ENCODE measurements around the gene IFI6. TPM values are rescaled to one million over a fixed set of nuclear protein-coding genes. Genes with fewer than 3 reads are reported as not detected.

Gene IFI6
- total and polyA plus RNA-seq, 2 of the 4 experiments (the other 2 are of a cell fraction) = 7.3 to 16.8 TPM

- no peaks in the 10 kb centered on the region for H4K20me1 ChIP-seq (ENCODE audit: insufficient read depth, low read length)
- no peak overlapping the region for H3K14ac ChIP-seq (replicated peaks; ENCODE audit: low read depth, low read length)
- no peak overlapping the region for H2BK5ac ChIP-seq (ENCODE audit: low read depth, low read length, poor library complexity, severe bottlenecking)
- BruUV-seq (replicated peaks) = no TSS peak
- H3K56ac ChIP-seq (ENCODE audit: extremely low read depth, insufficient read depth, low read length) = no peak overlapping the region
- dilution Hi-C loops (cut with HindIII; ENCODE audit: low sequenced_read_pairs, unreplicated experiment) = no loop called here
- ChIA-PET POLR2A (ENCODE audit: unreplicated experiment) (no interaction called here), CTCF (no interaction called here)
- H3K4me1 ChIP-seq (ENCODE audit: control insufficient read depth, insufficient read depth, low read length) = peaks cover 5% of the 10 kb centered on the region
- H3K23ac ChIP-seq (ENCODE audit: low read depth, low read length) = no peak overlapping the region
- no peaks in the 10 kb centered on the region for H3K79me1 ChIP-seq (ENCODE audit: low read depth in 1 of 2, low read length in 2 of 2)
- H2AK5ac ChIP-seq (ENCODE audit: low read depth, low read length) = no peak overlapping the region
- H3K27me3 ChIP-seq (ENCODE audit: control insufficient read depth, insufficient read depth, low read length) = peaks cover 2% of the 10 kb centered on the region; the same call in 1 of the 2 replicates
- peaks cover 5% of the 10 kb centered on the region; the same call in 1 of the 2 replicates for H3K9me1 ChIP-seq (ENCODE audit: insufficient read depth, low read length)
- H2BK20ac ChIP-seq (ENCODE audit: low read depth, low read length) = no peak overlapping the region
- TF ChIP-seq NFE2L2 (IDR thresholded peaks at IDR 0.05; ENCODE audit: low read depth, low read length) (no peak), POLR2A (IDR thresholded peaks at IDR 0.05; ENCODE audit: low read depth, low read length) (no peak), MAFK (IDR thresholded peaks at IDR 0.05; ENCODE audit: low read depth, low read length) (no peak), RCOR1 (IDR thresholded peaks at IDR 0.05; ENCODE audit: insufficient replicate concordance, low read length) (no peak), MAZ (IDR thresholded peaks at IDR 0.05; ENCODE audit: borderline replicate concordance, low read depth, low read length) (no peak), SMC3 (IDR thresholded peaks at IDR 0.05; ENCODE audit: low read depth, low read length) (no peak), ELK1 (IDR thresholded peaks at IDR 0.05; ENCODE audit: borderline replicate concordance, low read depth, low read length) (no peak), FOS (IDR thresholded peaks at IDR 0.05; ENCODE audit: low read depth, low read length) (no peak), CHD1 (IDR thresholded peaks at IDR 0.05; ENCODE audit: low read depth, low read length) (no peak), CEBPB (IDR thresholded peaks at IDR 0.05; ENCODE audit: low read depth, low read length) (no peak)
- TF ChIP-seq, protein P1, sequence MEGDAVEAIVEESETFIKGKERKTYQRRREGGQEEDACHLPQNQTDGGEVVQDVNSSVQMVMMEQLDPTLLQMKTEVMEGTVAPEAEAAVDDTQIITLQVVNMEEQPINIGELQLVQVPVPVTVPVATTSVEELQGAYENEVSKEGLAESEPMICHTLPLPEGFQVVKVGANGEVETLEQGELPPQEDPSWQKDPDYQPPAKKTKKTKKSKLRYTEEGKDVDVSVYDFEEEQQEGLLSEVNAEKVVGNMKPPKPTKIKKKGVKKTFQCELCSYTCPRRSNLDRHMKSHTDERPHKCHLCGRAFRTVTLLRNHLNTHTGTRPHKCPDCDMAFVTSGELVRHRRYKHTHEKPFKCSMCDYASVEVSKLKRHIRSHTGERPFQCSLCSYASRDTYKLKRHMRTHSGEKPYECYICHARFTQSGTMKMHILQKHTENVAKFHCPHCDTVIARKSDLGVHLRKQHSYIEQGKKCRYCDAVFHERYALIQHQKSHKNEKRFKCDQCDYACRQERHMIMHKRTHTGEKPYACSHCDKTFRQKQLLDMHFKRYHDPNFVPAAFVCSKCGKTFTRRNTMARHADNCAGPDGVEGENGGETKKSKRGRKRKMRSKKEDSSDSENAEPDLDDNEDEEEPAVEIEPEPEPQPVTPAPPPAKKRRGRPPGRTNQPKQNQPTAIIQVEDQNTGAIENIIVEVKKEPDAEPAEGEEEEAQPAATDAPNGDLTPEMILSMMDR (conservative IDR thresholded peaks at IDR 0.05; ENCODE audit: low read depth, low read length) = no peak
- H3K9me3 ChIP-seq (ENCODE audit: control insufficient read depth, insufficient read depth, low read length) = peaks cover 6% of the 10 kb centered on the region
- H3K4ac ChIP-seq (ENCODE audit: low read depth, low read length) = no peak overlapping the region
- H3K36me3 ChIP-seq (ENCODE audit: control insufficient read depth, insufficient read depth, low read length) = no peaks in the 10 kb centered on the region
- no peak overlapping the region for H2BK15ac ChIP-seq (ENCODE audit: low read depth, low read length)
- WGBS, 2 experiments (ENCODE audit: extremely low coverage in 2 of 2, insufficient read length in 1 of 2) = no CpG with 5 or more reads among the region's 1 CpG
- DNase-seq = no peak
- no peak overlapping the region for H3K4me3 ChIP-seq (ENCODE audit: insufficient read depth, low read depth, low read length)
- in situ Hi-C loops (cut with MboI; ENCODE audit: low sequenced_read_pairs) = loop anchor here (5.0 kb wide), 1 partner anchor 36 kb away; no protein-coding TSS in a partner anchor
- no peak overlapping the region for H2BK120ac ChIP-seq (ENCODE audit: low read depth, low read length)
- no peak overlapping the region for H4K5ac ChIP-seq (ENCODE audit: low read depth, low read length)
- H3K4me2 ChIP-seq (ENCODE audit: low read depth, low read length) = no peak overlapping the region
- ATAC-seq (ENCODE audit: low read depth) = no peak
- H2AK9ac ChIP-seq (replicated peaks; ENCODE audit: low read depth, low read length, poor library complexity) = no peak overlapping the region
- H4K91ac ChIP-seq (ENCODE audit: insufficient read depth, low read depth, low read length) = no peak overlapping the region
- no peak overlapping the region for H2AFZ ChIP-seq (replicated peaks; ENCODE audit: low read length, poor library complexity)
- H3K27ac ChIP-seq (ENCODE audit: insufficient read depth, low read length) = no peak overlapping the region
- no peak overlapping the region for H4K8ac ChIP-seq (ENCODE audit: low read depth in 2 of 2, low read length in 2 of 2)
- H3K9ac ChIP-seq (ENCODE audit: low read depth, low read length) = no peak overlapping the region
- intact Hi-C loops (cut with micrococcal nuclease) = no loop called here
- H3K18ac ChIP-seq (ENCODE audit: low read depth, low read length) = no peak overlapping the region
Observed at GRCh38 chr1:27676410-27676809, 4.4 kb upstream of the IFI6 start.
